ENCODE results near the gene TRAK2.

GRCh38 chr2:201361078-201361733, 90.1 kb downstream of the TRAK2 start:
- TF ChIP-seq, protein P1, sequence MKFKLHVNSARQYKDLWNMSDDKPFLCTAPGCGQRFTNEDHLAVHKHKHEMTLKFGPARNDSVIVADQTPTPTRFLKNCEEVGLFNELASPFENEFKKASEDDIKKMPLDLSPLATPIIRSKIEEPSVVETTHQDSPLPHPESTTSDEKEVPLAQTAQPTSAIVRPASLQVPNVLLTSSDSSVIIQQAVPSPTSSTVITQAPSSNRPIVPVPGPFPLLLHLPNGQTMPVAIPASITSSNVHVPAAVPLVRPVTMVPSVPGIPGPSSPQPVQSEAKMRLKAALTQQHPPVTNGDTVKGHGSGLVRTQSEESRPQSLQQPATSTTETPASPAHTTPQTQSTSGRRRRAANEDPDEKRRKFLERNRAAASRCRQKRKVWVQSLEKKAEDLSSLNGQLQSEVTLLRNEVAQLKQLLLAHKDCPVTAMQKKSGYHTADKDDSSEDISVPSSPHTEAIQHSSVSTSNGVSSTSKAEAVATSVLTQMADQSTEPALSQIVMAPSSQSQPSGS (IDR thresholded peaks at IDR 0.05; ENCODE audit: low read length) = no peak
- TF ChIP-seq PHF8 (conservative IDR thresholded peaks at IDR 0.05; ENCODE audit: low read depth, low read length) (no peak), RAD21 (IDR thresholded peaks at IDR 0.05 in 1 of 2, conservative IDR thresholded peaks at IDR 0.05 in 1 of 2; ENCODE audit: low read depth in 2 of 2, low read length in 2 of 2) (no peak), GTF2F1 (IDR thresholded peaks at IDR 0.05; ENCODE audit: borderline replicate concordance, low read depth, low read length) (no peak), SIX5 (IDR thresholded peaks at IDR 0.05; ENCODE audit: low read depth, low read length) (no peak)

All from H1 (cell line).